IPS-15b (cell line): Measurements from ENCODE around the gene FOXL1.

Source experiments
- H3K27me3 ChIP-seq: one replicate; pipeline ENCODE4 v1.6.1; 2013; ENCODE audit warnings: low read length; ENCODE audit not compliant: control insufficient read depth, insufficient read depth
- H3K36me3 ChIP-seq: one replicate; pipeline ENCODE4 v1.6.1; 2013; ENCODE audit warnings: low read length; ENCODE audit not compliant: control insufficient read depth, insufficient read depth
- H3K4me1 ChIP-seq: one replicate; pipeline ENCODE4 v1.6.1; 2013; ENCODE audit warnings: mild to moderate bottlenecking, low read length; ENCODE audit not compliant: control insufficient read depth, insufficient read depth
- H3K4me3 ChIP-seq: one replicate; pipeline ENCODE4 v1.5.1; 2013; ENCODE audit warnings: low read depth, low read length
- H3K9ac ChIP-seq: one replicate; pipeline ENCODE4 v1.6.1; 2013; ENCODE audit warnings: low read depth, mild to moderate bottlenecking, low read length
- H3K9me3 ChIP-seq: one replicate; pipeline ENCODE4 v1.6.1; 2013; ENCODE audit warnings: mild to moderate bottlenecking, low read length; ENCODE audit not compliant: control insufficient read depth, insufficient read depth

Gene FOXL1

DNA sequence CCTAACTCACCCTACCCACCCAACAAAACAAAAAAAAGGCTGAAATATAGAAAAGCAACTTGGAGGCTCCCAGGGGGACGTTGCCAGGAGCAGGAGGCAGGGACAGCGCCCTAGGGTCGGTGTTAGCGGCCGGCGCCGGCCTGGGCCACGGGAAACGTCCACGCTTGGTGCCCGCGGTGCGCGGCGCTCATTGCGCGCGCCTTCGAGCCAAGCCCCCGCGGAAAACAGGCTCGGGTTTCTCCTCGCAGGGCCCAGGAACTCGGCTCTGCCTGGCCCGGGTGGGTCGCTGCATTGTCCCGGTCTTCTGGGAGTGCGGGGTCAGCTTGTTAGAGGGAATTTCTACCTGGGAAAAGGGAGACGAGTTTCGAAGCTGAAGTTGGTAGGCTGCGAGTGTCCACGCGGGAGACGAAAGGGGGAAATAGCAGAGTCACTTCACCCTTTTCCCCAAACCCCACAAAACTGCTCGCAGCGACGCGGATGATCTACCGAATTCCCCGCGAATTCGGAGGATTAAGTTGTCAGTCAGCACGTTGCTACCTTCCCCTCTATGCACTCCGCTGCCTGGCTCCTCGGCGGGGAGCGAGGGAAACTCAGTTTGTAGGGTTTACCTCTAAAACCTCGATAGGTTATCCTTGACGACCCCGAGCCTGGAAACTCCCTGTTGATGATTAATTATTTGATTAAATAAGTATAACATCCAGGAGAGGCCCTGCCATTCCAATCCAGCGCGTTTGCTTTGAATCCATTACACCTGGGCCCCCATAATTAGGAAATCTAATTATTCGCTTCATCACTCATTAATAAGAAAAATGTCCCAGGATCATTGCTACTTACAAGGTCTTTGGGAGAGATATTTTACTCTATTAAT is 12.5 kb upstream of the FOXL1 start:
- Histone ChIP-seq H3K9ac (no peak overlapping the region), H3K36me3 (no peaks in the 10 kb centered on the region), H3K4me3 (peak overlapping the region; percentile 19), H3K9me3 (no peaks in the 10 kb centered on the region), H3K27me3 (peaks cover 71% of the 10 kb centered on the region), H3K4me1 (peaks cover 2% of the 10 kb centered on the region)

DNA sequence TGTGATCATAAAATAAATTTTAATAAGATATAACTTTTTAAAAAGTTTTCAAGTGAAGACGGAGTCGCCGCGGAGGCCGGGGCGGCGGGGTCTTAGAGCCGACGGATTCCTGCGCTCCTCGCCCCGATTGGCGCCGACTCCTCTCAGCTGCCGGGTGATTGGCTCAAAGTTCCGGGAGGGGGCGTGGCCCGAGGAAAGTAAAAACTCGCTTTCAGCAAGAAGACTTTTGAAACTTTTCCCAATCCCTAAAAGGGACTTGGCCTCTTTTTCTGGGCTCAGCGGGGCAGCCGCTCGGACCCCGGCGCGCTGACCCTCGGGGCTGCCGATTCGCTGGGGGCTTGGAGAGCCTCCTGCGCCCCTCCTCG is 11.8 kb upstream of the FOXL1 start, which contains the start of gene FOXC2:
FOXC2 (plus strand) TSS at position 229 of the 365 bp plus-strand sequence. CDS start 507 bp downstream, outside the sequence.
- Histone ChIP-seq H3K36me3 (no peaks in the 10 kb centered on the region), H3K4me3 (peak within 1 kb of the TSS; percentile 41), H3K9me3 (no peaks in the 10 kb centered on the region), H3K4me1 (peaks cover 6% of the 10 kb centered on the region), H3K9ac (no peak within 1 kb of the TSS), H3K27me3 (peaks cover 78% of the 10 kb centered on the region)

DNA sequence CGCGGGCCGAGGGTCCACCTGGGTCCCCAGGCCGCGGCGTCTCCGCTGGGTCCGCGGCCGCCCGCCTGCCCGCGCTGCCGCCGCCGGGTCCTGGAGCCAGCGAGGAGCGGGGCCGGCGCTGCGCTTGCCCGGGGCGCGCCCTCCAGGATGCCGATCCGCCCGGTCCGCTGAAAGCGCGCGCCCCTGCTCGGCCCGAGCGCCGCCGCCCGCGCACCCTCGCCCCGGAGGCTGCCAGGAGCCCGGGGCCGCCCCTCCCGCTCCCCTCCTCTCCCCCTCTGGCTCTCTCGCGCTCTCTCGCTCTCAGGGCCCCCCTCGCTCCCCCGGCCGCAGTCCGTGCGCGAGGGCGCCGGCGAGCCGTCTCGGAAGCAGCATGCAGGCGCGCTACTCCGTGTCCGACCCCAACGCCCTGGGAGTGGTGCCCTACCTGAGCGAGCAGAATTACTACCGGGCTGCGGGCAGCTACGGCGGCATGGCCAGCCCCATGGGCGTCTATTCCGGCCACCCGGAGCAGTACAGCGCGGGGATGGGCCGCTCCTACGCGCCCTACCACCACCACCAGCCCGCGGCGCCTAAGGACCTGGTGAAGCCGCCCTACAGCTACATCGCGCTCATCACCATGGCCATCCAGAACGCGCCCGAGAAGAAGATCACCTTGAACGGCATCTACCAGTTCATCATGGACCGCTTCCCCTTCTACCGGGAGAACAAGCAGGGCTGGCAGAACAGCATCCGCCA is 11.2 kb upstream of the FOXL1 start:
- H3K9me3 ChIP-seq = no peaks in the 10 kb centered on the region
- no peak overlapping the region for H3K9ac ChIP-seq
- peaks cover 84% of the 10 kb centered on the region for H3K27me3 ChIP-seq
- no peaks in the 10 kb centered on the region for H3K36me3 ChIP-seq
- peak overlapping the region; percentile 41 for H3K4me3 ChIP-seq
- H3K4me1 ChIP-seq = peaks cover 6% of the 10 kb centered on the region

DNA sequence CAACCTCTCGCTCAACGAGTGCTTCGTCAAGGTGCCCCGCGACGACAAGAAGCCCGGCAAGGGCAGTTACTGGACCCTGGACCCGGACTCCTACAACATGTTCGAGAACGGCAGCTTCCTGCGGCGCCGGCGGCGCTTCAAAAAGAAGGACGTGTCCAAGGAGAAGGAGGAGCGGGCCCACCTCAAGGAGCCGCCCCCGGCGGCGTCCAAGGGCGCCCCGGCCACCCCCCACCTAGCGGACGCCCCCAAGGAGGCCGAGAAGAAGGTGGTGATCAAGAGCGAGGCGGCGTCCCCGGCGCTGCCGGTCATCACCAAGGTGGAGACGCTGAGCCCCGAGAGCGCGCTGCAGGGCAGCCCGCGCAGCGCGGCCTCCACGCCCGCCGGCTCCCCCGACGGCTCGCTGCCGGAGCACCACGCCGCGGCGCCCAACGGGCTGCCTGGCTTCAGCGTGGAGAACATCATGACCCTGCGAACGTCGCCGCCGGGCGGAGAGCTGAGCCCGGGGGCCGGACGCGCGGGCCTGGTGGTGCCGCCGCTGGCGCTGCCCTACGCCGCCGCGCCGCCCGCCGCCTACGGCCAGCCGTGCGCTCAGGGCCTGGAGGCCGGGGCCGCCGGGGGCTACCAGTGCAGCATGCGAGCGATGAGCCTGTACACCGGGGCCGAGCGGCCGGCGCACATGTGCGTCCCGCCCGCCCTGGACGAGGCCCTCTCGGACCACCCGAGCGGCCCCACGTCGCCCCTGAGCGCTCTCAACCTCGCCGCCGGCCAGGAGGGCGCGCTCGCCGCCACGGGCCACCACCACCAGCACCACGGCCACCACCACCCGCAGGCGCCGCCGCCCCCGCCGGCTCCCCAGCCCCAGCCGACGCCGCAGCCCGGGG is 10.4 kb upstream of the FOXL1 start:
- Histone ChIP-seq H3K36me3 (no peaks in the 10 kb centered on the region), H3K9me3 (no peaks in the 10 kb centered on the region), H3K4me1 (peaks cover 6% of the 10 kb centered on the region), H3K9ac (no peak overlapping the region), H3K4me3 (peak overlapping the region; percentile 41), H3K27me3 (peaks cover 89% of the 10 kb centered on the region)

DNA sequence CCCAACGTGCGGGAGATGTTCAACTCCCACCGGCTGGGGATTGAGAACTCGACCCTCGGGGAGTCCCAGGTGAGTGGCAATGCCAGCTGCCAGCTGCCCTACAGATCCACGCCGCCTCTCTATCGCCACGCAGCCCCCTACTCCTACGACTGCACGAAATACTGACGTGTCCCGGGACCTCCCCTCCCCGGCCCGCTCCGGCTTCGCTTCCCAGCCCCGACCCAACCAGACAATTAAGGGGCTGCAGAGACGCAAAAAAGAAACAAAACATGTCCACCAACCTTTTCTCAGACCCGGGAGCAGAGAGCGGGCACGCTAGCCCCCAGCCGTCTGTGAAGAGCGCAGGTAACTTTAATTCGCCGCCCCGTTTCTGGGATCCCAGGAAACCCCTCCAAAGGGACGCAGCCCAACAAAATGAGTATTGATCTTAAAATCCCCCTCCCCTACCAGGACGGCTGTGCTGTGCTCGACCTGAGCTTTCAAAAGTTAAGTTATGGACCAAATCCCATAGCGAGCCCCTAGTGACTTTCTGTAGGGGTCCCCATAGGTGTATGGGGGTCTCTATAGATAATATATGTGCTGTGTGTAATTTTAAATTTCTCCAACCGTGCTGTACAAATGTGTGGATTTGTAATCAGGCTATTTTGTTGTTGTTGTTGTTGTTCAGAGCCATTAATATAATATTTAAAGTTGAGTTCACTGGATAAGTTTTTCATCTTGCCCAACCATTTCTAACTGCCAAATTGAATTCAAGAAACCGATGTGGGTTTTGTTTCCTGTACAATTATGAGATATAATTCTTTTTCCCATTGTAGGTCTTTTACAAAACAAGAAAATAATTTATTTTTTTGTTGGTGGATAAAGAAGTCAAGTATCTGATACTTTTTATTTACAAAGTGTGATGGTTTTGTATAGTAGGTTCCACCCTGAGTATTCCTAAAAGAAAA is 9.4 kb upstream of the FOXL1 start:
- peak overlapping the region; percentile 35 for H3K4me3 ChIP-seq
- H3K36me3 ChIP-seq = no peaks in the 10 kb centered on the region
- H3K4me1 ChIP-seq = peaks cover 9% of the 10 kb centered on the region
- H3K27me3 ChIP-seq = peaks cover 91% of the 10 kb centered on the region
- no peaks in the 10 kb centered on the region for H3K9me3 ChIP-seq
- no peak overlapping the region for H3K9ac ChIP-seq

DNA sequence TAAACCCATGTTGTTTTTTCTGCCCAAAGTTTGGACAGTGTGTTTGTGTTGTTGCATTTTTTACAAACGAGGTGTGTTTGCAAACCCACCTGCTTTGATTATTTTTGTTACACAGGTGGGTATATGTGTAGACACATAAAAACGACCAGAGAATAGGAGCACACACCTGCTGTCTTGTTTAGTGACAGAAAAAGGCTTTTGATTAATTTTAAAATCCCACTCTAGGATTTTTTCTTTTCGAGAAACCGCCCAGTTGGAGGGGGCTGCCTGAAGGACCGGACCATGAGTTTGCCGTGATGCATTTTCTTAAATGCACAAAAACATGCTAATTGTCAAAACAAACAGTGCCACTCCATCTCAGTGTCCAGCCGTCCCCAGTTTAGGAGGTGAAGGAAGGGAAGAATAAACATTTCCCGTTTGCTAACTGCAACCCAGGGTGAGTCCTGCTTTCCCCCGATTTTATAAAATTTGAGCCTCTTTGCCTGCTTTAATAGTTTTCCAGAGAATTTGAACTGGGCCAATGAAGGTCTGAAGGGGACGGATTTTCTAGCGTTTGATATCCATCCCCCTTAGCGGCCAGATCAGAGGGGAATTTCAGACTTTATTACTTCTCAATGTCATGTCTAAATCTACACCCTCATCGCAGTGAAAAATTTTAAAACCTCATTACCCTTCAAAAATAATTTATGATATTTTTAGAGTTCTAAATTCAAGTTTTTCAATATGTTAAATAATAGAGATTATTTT is 8.5 kb upstream of the FOXL1 start:
- Histone ChIP-seq H3K36me3 (no peaks in the 10 kb centered on the region), H3K9ac (no peak overlapping the region), H3K27me3 (peaks cover 91% of the 10 kb centered on the region), H3K4me3 (no peak overlapping the region), H3K9me3 (no peaks in the 10 kb centered on the region), H3K4me1 (peaks cover 9% of the 10 kb centered on the region)

DNA sequence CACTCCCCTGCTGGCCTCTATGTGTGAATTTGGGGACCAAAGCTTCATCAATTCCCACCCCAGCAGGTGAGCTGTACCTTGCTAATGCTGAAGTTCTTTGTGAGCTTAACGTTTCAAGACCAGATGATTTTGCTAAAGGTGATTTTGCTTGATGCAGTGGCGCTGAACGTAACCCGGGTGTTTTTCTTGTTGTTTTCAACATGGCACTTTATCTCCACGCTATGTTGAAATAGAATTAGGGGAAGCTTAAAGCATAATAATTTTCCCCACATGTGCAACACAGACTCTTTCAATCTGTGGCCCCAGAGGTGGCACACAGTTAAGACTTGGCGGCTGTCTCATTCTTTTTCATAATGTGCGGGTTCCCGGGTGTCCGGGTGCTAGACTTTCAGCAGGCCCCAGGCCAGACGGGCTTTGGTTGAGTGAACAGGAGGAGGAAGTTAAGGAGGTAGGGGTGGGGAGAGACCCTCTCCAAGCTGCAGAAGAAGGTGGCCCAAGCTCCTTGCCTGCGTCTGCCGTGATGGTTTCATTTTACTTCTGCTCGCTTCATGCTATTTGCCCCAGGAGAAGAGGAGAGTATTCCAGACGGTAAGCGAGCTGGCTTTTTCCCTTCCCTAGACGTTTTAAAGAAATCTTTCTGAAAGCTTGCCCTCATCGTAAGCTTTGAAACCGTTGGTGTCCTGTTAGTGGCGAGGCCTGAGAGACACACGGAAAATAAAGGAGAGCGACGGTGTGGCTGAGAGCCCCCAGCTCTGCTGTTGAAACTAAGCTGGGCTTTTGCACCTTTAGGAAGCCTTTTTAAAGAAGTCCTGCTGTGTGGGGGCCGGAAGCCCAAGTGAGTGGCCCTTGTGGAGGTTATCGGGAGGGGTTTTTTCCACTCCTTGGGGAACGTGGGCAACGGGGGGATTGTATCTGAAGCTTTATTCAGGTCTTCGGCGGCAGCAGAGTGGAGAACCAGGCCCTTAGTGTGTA is 7.5 kb upstream of the FOXL1 start:
- Histone ChIP-seq H3K27me3 (peaks cover 89% of the 10 kb centered on the region), H3K4me1 (peaks cover 7% of the 10 kb centered on the region), H3K9me3 (no peaks in the 10 kb centered on the region), H3K9ac (no peak overlapping the region), H3K4me3 (peak overlapping the region; percentile 32), H3K36me3 (no peaks in the 10 kb centered on the region)

DNA sequence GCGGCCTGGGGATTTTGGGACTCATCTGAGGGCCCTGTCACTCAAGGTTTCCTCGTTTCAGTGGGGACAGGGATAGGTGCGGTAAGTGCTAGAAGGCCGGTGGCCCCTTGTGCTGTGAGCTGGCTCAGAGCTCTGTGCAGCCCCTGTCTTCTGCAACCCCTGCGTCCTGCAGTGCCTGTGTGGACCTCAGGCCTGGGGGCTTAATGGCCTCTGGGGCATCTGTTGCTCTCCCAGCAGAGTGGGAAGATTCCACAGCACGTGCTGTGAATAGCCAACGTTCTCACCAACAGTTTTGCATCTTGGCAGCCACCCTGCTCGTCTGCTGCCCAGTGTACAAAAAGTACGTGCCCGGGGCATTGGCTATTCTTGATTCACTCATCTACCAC is 6.8 kb upstream of the FOXL1 start:
- H3K9me3 ChIP-seq = no peaks in the 10 kb centered on the region
- H3K27me3 ChIP-seq = peaks cover 87% of the 10 kb centered on the region
- peaks cover 7% of the 10 kb centered on the region for H3K4me1 ChIP-seq
- H3K4me3 ChIP-seq = peak overlapping the region; percentile 22
- no peak overlapping the region for H3K9ac ChIP-seq
- H3K36me3 ChIP-seq = no peaks in the 10 kb centered on the region

DNA sequence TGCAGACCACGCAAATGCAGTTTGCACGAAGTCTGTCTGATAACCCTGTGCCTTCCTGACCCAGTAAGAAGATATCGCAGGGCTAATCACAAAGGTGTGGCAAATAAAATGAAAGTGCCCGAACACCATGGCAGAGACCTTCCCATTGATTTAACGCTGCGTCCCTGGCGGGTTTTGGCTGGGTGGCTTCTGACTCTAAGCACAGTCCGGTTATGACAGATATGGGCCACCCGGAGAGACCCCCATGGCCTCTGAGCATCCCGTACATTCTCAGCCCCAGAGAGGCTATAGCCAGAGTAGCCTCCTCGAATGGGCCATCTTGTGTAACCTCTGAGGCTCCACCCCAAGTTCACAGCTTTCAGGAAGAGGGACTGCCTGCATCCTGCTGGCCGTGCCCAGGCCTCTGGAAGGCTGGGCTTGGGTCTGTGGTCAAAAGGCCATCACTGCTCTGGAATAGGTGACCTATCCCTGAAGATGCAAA is 6.3 kb upstream of the FOXL1 start:
- peak overlapping the region; percentile 22 for H3K4me3 ChIP-seq
- H3K9me3 ChIP-seq = no peaks in the 10 kb centered on the region
- no peaks in the 10 kb centered on the region for H3K36me3 ChIP-seq
- H3K4me1 ChIP-seq = peaks cover 7% of the 10 kb centered on the region
- no peak overlapping the region for H3K9ac ChIP-seq
- H3K27me3 ChIP-seq = peaks cover 93% of the 10 kb centered on the region
